ENCODE results near the gene RNF166. TPM values are rescaled to one million over a fixed set of nuclear protein-coding genes. Genes with fewer than 3 reads are reported as not detected.

Gene RNF166
- total and polyA plus RNA-seq, 2 donors (not counting 1 experiment from before 2014, with no cell fraction given) = 6.6 to 9.7 TPM

DNA sequence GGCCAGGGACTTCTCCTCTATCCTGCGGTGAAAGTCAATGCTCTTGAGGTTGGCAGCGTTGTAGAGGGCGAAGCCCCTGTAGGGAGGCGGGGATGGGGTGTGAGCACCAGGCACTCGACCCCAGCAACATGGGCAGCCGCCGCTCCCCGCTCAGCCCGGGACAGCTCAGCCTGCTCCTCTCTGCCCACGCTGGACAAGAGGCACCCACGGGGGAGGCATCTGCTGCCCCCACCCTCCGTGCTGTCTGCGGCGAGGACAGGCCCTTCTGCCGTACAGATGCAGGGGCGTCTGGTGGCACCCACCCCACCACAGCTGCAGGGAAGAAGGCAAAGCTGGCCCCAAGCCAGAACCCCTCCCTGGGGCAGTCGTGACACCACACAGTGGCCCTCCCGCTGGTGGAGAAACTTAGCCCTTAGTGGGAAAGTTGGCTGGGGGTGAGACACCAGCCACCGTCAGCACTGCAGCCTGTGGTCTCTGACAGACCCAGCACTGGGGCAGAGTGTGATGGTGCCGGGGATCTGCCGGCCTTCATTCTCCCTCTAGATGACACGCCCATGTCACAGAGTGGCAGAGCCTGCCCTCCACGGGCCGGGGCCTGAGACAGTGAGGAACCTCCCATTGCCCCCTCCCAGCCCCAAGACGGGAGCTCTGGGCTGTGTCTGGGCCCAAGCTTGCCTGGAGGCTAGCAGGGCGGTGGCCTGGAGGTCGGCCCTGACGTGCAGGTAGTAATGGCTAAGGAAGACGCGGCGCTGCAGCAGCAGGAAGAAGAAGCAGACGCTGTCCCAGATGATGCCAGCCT, 19.6 kb upstream of the RNF166 start:
- Histone ChIP-seq H3K9ac (ENCODE audit: insufficient read depth, low read length) (no peak overlapping the region), H3K4me2 (ENCODE audit: extremely low read depth, insufficient read depth, low read length) (no peak overlapping the region), H3K4me1 (ENCODE audit: control insufficient read depth, extremely low read depth, insufficient read depth, low read length) (no peaks in the 10 kb centered on the region), H4K20me1 (ENCODE audit: control insufficient read depth, extremely low read depth, insufficient read depth, low read length) (no peaks in the 10 kb centered on the region), H2AFZ (ENCODE audit: low read length) (no peak overlapping the region), H3K79me2 (ENCODE audit: control insufficient read depth, insufficient read depth, low read length) (peaks cover 2% of the 10 kb centered on the region), H3K9me3 (ENCODE audit: control insufficient read depth, insufficient read depth, low read depth, low read length) (no peaks in the 10 kb centered on the region), H3K4me3 (replicated peaks in 1 of 4; ENCODE audit: control extremely low read depth in 1 of 4, insufficient read depth in 1 of 4, low read depth in 3 of 4, low read length in 4 of 4) (no peak overlapping the region), H3K36me3 (ENCODE audit: control insufficient read depth, insufficient read depth, low read length) (peaks cover 53% of the 10 kb centered on the region), H3K27ac (ENCODE audit: insufficient read depth, low read length) (no peak overlapping the region), H3K27me3 (ENCODE audit: control insufficient read depth, insufficient read depth, low read length) (no peaks in the 10 kb centered on the region)
- TF ChIP-seq EZH2 (IDR thresholded peaks at IDR 0.05; ENCODE audit: low read length, missing control alignments) = no peak
- TF ChIP-seq, protein P1, sequence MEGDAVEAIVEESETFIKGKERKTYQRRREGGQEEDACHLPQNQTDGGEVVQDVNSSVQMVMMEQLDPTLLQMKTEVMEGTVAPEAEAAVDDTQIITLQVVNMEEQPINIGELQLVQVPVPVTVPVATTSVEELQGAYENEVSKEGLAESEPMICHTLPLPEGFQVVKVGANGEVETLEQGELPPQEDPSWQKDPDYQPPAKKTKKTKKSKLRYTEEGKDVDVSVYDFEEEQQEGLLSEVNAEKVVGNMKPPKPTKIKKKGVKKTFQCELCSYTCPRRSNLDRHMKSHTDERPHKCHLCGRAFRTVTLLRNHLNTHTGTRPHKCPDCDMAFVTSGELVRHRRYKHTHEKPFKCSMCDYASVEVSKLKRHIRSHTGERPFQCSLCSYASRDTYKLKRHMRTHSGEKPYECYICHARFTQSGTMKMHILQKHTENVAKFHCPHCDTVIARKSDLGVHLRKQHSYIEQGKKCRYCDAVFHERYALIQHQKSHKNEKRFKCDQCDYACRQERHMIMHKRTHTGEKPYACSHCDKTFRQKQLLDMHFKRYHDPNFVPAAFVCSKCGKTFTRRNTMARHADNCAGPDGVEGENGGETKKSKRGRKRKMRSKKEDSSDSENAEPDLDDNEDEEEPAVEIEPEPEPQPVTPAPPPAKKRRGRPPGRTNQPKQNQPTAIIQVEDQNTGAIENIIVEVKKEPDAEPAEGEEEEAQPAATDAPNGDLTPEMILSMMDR (conservative IDR thresholded peaks at IDR 0.05 in 1 of 2, IDR thresholded peaks at IDR 0.05 in 1 of 2; ENCODE audit: low read depth in 1 of 2, low read length in 2 of 2) = no peak
- DNase-seq (ENCODE audit: low read depth in 2 of 2) = no peak

DNA sequence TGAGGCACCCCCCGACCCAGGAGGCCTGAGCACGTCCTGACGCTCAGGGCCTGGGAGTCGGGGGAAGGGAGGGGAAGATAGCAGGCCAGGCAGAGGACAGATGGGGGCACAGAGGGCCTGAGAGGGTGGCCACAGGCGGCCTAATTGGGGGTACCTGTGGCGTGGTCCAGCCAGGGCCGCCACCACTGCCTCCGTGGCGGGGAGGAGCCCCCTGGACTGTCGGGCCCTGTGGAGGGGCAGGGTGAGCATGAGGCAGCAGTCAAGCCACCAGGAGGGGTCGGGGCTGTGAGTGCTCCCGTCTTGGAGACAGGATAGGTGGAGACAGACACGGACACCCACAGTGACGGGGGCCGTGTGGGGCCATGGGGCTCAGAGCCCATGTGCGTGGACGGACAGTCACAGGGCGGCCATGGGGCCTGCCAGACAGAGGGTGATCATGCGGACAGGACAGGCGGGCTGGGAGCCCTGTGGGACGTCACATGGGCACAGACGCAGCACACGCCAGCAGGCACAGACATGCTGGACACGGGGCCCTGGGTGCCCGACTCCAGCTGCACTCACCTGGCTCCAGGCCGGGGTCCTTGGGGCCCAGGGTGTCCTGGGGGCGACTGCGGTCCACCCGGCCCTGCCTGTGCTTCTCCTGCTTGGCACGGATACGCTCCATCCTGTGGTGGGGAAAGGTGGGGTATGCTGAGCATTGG, 18.8 kb upstream of the RNF166 start:
- Histone ChIP-seq H4K20me1 (ENCODE audit: control insufficient read depth, extremely low read depth, insufficient read depth, low read length) (no peaks in the 10 kb centered on the region), H3K27me3 (ENCODE audit: control insufficient read depth, insufficient read depth, low read length) (no peaks in the 10 kb centered on the region), H3K4me1 (ENCODE audit: control insufficient read depth, extremely low read depth, insufficient read depth, low read length) (no peaks in the 10 kb centered on the region), H3K79me2 (ENCODE audit: control insufficient read depth, insufficient read depth, low read length) (peaks cover 2% of the 10 kb centered on the region), H3K9ac (ENCODE audit: insufficient read depth, low read length) (no peak overlapping the region), H2AFZ (ENCODE audit: low read length) (no peak overlapping the region), H3K4me2 (ENCODE audit: extremely low read depth, insufficient read depth, low read length) (no peak overlapping the region), H3K27ac (ENCODE audit: insufficient read depth, low read length) (no peak overlapping the region), H3K4me3 (replicated peaks in 1 of 4; ENCODE audit: control extremely low read depth in 1 of 4, insufficient read depth in 1 of 4, low read depth in 3 of 4, low read length in 4 of 4) (no peak overlapping the region), H3K9me3 (ENCODE audit: control insufficient read depth, insufficient read depth, low read depth, low read length) (no peaks in the 10 kb centered on the region), H3K36me3 (ENCODE audit: control insufficient read depth, insufficient read depth, low read length) (peaks cover 57% of the 10 kb centered on the region)
- TF ChIP-seq, protein P1 (conservative IDR thresholded peaks at IDR 0.05 in 1 of 2, IDR thresholded peaks at IDR 0.05 in 1 of 2; ENCODE audit: low read depth in 1 of 2, low read length in 2 of 2) = no peak
- TF ChIP-seq EZH2 (IDR thresholded peaks at IDR 0.05; ENCODE audit: low read length, missing control alignments) = no peak
- no peak for DNase-seq (ENCODE audit: low read depth in 2 of 2)

DNA sequence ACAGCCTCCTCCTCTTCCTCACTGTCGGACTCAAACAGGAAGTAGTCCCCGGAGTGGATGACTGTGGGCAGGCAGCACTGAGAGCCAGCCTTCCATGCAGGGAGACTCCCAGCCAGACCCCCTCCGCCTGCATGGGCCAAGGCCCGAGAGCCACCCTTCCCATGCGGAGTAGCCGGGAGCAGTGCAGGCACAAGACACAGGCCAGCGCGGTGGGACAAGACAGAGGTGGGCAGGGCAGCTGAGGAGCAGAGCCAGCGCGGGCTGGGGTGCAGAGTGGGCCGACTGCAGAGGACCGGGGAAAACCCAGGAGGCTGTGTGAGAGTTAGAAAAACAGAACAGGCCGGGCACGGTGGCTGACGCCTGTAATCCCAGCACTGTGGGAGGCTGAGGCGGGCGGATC, 17.7 kb upstream of the RNF166 start:
- Histone ChIP-seq H3K36me3 (ENCODE audit: control insufficient read depth, insufficient read depth, low read length) (peaks cover 66% of the 10 kb centered on the region), H4K20me1 (ENCODE audit: control insufficient read depth, extremely low read depth, insufficient read depth, low read length) (no peaks in the 10 kb centered on the region), H3K79me2 (ENCODE audit: control insufficient read depth, insufficient read depth, low read length) (no peaks in the 10 kb centered on the region), H3K4me2 (ENCODE audit: extremely low read depth, insufficient read depth, low read length) (no peak overlapping the region), H3K9ac (ENCODE audit: insufficient read depth, low read length) (no peak overlapping the region), H3K9me3 (ENCODE audit: control insufficient read depth, insufficient read depth, low read depth, low read length) (no peaks in the 10 kb centered on the region), H3K4me1 (ENCODE audit: control insufficient read depth, extremely low read depth, insufficient read depth, low read length) (no peaks in the 10 kb centered on the region), H3K27me3 (ENCODE audit: control insufficient read depth, insufficient read depth, low read length) (no peaks in the 10 kb centered on the region), H3K4me3 (replicated peaks in 1 of 4; ENCODE audit: control extremely low read depth in 1 of 4, insufficient read depth in 1 of 4, low read depth in 3 of 4, low read length in 4 of 4) (no peak overlapping the region), H2AFZ (ENCODE audit: low read length) (no peak overlapping the region), H3K27ac (ENCODE audit: insufficient read depth, low read length) (no peak overlapping the region)
- DNase-seq (ENCODE audit: low read depth in 2 of 2) = no peak
- TF ChIP-seq, protein P1 (conservative IDR thresholded peaks at IDR 0.05 in 1 of 2, IDR thresholded peaks at IDR 0.05 in 1 of 2; ENCODE audit: low read depth in 1 of 2, low read length in 2 of 2) = no peak
- TF ChIP-seq EZH2 (IDR thresholded peaks at IDR 0.05; ENCODE audit: low read length, missing control alignments) = no peak
